ENCODE data around the gene NISCH.

The NISCH gene

DNA sequence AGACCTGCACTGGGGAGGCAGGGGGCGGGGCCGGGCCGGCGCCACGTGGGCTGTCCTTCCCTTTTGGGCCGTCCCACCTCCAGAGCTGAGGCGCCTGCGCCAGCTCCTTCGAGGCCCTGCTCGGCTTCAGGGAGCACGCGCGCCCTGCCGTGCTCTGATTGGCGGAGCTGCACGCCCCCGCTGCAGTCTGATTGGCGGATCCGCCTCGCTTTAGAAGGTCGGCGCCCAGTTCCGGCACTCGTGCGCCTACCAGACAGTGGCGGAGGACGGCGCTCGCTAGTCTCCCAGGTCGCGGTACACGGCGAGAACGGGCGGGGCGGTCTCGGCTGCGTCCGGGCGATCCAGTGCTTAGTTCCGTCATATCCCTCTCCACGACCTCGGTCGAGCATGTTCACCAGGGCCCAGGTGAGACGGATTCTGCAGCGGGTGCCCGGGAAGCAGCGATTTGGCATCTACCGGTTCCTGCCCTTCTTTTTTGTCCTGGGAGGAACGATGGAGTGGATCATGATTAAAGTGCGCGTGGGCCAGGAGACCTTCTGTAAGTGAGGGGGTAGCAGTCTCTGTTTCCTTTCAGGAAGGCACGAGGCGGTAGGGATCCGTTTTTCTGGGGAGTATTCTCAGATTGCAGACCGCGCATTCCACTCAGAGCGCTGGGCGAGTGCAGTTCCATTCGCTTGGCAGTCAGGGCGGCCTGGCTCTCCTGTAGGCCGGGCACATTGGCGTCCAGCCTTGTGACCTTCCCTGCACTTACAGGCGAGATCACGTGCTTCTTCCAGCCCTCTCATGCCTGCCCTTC, 81.2 kb downstream of the NISCH start, which contains the start of gene UQCC5:
Gene UQCC5, plus strand, starts transcription at position 237 of the 796 bp plus-strand sequence. Its CDS starts 151 bp downstream, at position 388.
- ATAC-seq = peak; percentile 92
- no peak for TF ChIP-seq ZNF8 (CRISPR knock-in tag; IDR thresholded peaks at IDR 0.05)

DNA sequence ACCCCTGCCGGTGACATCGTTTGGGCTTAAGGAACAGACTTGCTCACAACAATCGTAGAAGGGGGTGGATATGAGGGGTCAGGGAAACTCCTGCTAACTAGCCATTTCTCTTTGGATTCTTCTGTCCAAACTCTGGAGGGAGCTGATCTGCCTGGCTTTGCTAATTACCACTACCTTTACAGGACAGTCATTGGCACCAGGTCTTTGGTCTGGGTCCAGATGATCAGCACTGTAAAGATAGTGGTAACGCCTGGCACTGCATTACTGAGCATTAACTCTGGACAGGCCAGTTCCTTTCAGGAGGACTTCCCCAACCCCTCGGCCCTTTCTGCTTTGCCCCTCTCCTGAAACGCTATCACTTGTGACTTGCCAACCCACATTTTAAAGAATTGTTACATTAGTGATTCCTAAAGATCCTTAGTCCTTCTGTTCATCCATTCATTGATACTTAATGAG, 81.8 kb downstream of the NISCH start:
- ATAC-seq = peak; percentile 1; the same call in 2 of the 3 replicates
- no peak for TF ChIP-seq ESRRG (CRISPR knock-in tag; IDR thresholded peaks at IDR 0.05)
- no peak for TF ChIP-seq ZNF565 (CRISPR knock-in tag; conservative IDR thresholded peaks at IDR 0.05; ENCODE audit: low read depth)
- no peak for TF ChIP-seq BACH2 (CRISPR knock-in tag; IDR thresholded peaks at IDR 0.05; ENCODE audit: borderline replicate concordance)

DNA sequence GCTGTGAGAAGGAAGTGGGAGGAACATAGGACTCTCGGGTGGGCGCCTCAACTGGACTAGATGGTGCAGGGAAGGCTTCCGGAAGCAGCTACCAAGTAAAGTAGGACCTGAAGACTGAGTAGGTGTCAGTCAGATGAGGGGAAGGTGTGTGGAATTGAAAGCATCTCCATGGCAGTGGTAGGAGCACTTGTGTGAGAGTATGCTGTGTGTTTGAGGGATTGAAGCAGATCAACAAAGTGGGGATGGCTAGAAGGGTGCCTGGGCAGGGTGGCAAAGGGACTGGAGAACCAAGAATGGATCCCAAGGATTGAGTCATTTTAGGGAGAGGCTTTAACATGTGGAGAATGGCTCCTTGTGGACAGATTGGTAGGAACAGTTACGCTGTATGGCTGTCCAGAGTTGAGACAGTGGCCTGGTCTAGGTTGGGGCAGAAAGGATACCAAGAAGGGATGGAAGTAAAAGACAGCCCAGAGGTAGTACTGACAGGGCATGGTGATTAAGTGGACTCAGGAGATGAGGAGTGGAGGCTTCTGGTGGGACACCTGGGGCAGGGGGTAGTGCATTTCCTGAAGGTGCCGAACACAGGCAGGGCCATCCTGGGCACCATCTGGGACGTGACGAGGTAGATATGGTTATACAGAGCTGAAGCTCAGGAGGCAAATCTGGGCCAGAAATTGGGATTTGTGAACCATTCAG, 82.5 kb downstream of the NISCH start:
- TF ChIP-seq, protein P1, sequence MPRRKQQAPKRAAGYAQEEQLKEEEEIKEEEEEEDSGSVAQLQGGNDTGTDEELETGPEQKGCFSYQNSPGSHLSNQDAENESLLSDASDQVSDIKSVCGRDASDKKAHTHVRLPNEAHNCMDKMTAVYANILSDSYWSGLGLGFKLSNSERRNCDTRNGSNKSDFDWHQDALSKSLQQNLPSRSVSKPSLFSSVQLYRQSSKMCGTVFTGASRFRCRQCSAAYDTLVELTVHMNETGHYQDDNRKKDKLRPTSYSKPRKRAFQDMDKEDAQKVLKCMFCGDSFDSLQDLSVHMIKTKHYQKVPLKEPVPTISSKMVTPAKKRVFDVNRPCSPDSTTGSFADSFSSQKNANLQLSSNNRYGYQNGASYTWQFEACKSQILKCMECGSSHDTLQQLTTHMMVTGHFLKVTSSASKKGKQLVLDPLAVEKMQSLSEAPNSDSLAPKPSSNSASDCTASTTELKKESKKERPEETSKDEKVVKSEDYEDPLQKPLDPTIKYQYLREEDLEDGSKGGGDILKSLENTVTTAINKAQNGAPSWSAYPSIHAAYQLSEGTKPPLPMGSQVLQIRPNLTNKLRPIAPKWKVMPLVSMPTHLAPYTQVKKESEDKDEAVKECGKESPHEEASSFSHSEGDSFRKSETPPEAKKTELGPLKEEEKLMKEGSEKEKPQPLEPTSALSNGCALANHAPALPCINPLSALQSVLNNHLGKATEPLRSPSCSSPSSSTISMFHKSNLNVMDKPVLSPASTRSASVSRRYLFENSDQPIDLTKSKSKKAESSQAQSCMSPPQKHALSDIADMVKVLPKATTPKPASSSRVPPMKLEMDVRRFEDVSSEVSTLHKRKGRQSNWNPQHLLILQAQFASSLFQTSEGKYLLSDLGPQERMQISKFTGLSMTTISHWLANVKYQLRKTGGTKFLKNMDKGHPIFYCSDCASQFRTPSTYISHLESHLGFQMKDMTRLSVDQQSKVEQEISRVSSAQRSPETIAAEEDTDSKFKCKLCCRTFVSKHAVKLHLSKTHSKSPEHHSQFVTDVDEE (CRISPR knock-in tag; IDR thresholded peaks at IDR 0.05) = no peak
- TF ChIP-seq, protein P2, sequence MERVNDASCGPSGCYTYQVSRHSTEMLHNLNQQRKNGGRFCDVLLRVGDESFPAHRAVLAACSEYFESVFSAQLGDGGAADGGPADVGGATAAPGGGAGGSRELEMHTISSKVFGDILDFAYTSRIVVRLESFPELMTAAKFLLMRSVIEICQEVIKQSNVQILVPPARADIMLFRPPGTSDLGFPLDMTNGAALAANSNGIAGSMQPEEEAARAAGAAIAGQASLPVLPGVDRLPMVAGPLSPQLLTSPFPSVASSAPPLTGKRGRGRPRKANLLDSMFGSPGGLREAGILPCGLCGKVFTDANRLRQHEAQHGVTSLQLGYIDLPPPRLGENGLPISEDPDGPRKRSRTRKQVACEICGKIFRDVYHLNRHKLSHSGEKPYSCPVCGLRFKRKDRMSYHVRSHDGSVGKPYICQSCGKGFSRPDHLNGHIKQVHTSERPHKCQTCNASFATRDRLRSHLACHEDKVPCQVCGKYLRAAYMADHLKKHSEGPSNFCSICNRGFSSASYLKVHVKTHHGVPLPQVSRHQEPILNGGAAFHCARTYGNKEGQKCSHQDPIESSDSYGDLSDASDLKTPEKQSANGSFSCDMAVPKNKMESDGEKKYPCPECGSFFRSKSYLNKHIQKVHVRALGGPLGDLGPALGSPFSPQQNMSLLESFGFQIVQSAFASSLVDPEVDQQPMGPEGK (CRISPR knock-in tag; IDR thresholded peaks at IDR 0.05; ENCODE audit: borderline replicate concordance) = no peak
- no peak for TF ChIP-seq ZC3H10 (CRISPR knock-in tag; IDR thresholded peaks at IDR 0.05)
- no peak for ATAC-seq

DNA sequence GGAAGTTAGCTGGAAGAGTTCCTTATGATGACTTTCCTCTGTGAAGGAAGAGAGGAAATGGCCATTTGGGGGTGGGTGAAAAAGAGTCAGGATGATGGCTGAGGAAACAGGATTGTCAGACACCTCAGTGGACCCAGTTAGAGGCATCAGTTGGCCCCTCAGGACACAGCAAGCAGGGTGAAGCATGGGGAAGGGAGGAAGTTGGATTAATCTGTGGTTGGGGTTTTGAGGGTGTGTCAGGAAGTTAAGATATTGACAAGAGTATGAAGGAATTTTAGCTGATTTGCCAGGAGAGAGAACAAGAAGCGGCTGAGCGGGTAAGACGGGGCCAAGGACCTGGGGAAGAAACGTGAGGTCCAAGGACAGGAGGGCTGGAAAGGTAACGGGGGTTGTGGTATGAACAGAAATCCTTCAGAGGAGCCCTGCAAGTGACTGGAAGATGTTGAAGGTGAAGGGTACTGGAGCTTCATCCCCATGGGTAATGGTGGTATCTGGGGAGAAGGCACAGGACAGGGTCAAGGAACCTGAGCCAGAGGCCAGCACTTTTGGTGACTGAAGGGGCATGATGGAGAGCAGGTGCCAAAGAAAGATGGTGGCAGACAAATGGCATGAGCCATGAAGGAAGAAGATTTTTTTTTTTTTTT, 83.7 kb downstream of the NISCH start:
- no peak for ATAC-seq
- TF ChIP-seq, protein P3, sequence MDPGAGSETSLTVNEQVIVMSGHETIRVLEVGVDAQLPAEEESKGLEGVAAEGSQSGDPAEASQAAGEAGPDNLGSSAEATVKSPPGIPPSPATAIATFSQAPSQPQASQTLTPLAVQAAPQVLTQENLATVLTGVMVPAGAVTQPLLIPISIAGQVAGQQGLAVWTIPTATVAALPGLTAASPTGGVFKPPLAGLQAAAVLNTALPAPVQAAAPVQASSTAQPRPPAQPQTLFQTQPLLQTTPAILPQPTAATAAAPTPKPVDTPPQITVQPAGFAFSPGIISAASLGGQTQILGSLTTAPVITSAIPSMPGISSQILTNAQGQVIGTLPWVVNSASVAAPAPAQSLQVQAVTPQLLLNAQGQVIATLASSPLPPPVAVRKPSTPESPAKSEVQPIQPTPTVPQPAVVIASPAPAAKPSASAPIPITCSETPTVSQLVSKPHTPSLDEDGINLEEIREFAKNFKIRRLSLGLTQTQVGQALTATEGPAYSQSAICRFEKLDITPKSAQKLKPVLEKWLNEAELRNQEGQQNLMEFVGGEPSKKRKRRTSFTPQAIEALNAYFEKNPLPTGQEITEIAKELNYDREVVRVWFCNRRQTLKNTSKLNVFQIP (CRISPR knock-in tag; IDR thresholded peaks at IDR 0.05; ENCODE audit: borderline replicate concordance, low read depth) = no peak
- TF ChIP-seq CSDC2 (CRISPR knock-in tag; IDR thresholded peaks at IDR 0.05) = no peak
- TF ChIP-seq ZNF565 (CRISPR knock-in tag; conservative IDR thresholded peaks at IDR 0.05; ENCODE audit: low read depth) = no peak
- TF ChIP-seq ESRRG (CRISPR knock-in tag; IDR thresholded peaks at IDR 0.05) = no peak
- TF ChIP-seq SNAI2 (CRISPR knock-in tag; IDR thresholded peaks at IDR 0.05) = no peak
- no peak for TF ChIP-seq ZFP30 (CRISPR knock-in tag; IDR thresholded peaks at IDR 0.05)

DNA sequence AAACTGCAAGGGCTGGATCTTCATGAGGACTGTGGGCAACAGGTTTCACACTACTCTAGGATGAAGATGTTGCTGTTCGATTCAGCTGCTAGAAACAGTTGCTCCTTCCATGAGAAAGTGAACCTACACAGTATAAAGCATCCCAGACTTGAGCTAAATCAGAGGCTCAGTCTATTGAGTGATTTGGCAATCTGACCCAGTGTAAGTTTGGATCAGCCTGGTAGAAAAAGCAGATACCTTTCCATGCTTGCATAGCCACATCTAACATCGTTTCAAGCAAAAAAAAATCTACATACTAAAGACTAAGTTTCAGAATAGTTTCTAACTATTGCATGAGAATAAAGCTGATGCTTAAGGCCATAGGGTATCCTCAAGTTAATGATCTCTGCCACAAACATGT, 85.6 kb downstream of the NISCH start:
- TF ChIP-seq ISL1 (CRISPR knock-in tag; IDR thresholded peaks at IDR 0.05) = no peak
- TF ChIP-seq ESRRG (CRISPR knock-in tag; IDR thresholded peaks at IDR 0.05) = no peak
- no peak for TF ChIP-seq GLIS3 (CRISPR knock-in tag; IDR thresholded peaks at IDR 0.05)
- TF ChIP-seq ZNF8 (CRISPR knock-in tag; IDR thresholded peaks at IDR 0.05) = no peak
- TF ChIP-seq, protein P2 (CRISPR knock-in tag; IDR thresholded peaks at IDR 0.05; ENCODE audit: borderline replicate concordance) = no peak
- no peak for TF ChIP-seq TCF4 (CRISPR knock-in tag; IDR thresholded peaks at IDR 0.05; ENCODE audit: borderline replicate concordance)
- TF ChIP-seq TOX (CRISPR knock-in tag; IDR thresholded peaks at IDR 0.05; ENCODE audit: borderline replicate concordance) = no peak
- TF ChIP-seq ZC3H10 (CRISPR knock-in tag; IDR thresholded peaks at IDR 0.05) = no peak
- TF ChIP-seq, protein P1 (CRISPR knock-in tag; IDR thresholded peaks at IDR 0.05) = no peak
- TF ChIP-seq ZNF565 (CRISPR knock-in tag; conservative IDR thresholded peaks at IDR 0.05; ENCODE audit: low read depth) = no peak
- no peak for TF ChIP-seq BACH2 (CRISPR knock-in tag; IDR thresholded peaks at IDR 0.05; ENCODE audit: borderline replicate concordance)

More for the DNA sequence above, 85.6 kb downstream of the NISCH start:
- no peak for ATAC-seq

Data from SK-N-SH treated with all-trans-retinoic acid at 6 μM for 48 hours (cell line).